T-helper 2 cell (primary cell): Measurements from ENCODE around the gene CNTN5.

ENCODE experiments used
- DNase-seq, 5 experiments: peaks; one replicate each; pipeline versions ENCODE4 v3.0.0 to v3.0.0-alpha.2; 2012 to 2022

Gene CNTN5

DNA sequence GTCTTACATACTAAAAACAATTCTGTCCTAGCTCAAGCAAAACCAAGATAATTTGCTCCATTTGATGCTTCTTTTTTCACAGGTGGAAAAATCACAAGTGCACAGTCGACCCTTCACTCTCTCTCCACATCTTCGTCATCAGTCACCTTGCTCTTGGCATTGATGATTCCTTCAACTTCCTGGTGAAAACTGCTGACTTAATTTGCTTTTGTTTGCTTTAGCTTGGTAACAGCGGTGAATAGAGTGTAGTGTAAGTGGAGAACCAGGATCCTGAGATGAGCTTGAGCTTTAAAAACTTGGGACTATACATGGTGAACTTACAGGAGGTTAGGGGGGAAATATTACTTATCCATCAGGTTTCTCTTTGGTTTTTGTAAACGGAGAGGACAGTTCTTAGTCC, 1335.3 kb downstream of the CNTN5 start:
- DNase-seq, result no peak

DNA sequence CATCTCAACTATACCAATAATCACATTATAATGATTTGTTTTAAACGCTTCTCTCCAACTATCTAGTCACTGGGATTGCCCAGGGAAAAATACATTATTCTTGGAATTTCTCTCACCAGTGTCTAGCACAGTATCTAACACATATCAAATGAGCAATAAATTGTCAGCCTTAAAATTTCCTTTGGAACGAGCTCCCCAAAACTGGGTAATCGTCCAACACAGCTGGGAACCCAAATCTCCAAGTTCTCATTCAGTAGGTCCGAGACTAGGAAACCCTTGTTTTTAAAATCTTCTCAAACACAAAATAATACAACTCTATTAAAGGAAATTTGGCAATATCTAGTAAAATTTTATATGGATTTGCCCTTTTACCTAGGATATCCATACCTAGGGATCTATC, 1338.5 kb downstream of the CNTN5 start:
- DNase-seq, result no peak

DNA sequence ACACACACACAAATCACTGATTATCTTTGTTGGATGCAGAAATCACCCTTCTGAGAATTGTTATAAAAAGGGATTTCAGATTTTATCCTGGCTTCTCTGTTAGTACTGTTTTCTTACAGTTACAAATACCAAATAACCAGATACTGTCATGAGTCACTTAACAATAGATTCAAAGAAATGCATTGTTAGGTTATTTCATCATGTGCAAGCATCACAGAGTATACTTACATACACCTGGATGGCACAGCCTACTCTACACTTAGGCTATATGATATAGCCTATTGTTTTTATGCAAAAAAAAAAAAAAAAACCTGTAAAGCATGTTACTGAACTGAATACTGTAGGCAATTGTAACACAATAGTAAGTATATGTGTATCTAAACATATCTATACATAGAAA, 1347.1 kb downstream of the CNTN5 start:
- DNase-seq, result no peak

DNA sequence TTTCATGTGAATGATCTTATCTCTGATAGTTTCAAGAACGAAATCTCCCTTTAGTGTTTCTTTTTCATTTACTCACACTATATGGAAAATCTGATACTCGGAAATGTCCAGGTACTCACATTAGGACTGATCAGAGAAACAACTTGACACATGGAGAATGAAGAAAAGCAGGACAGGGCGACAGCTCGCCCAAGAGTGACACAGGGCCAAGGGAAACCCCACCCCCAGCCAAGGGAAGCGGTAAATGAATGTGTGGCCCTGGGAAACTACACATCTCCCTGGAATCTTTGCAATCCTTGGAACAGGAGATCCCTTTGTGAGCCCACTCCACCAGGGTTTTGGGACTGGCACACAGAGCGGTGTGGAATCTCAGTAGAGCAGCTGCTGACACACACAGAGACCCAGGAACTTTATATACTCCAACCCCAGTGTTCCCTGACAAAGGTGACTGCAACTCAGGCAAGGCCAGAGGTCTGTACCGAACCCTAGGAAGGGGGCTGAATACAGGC, 1362.7 kb downstream of the CNTN5 start:
- DNase-seq, result no peak

DNA sequence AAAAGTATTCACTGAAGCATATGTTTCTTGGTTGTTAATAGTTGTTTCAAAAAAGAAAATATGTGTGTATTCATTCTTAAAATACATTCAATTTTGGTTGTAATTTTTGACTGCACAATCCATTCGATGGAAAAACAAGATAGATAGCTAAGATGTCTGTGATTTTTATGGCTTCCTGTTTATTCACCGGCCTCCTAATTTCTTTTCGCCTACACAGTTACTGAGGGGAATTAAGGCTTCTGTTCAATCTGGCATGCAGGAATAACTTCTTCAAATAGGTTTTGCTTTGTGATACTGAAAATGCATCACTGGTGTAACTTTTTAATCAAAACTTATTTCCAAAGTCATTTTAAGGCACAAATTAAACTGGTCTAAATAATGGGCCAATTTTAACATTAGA, 1375.5 kb downstream of the CNTN5 start:
- no peak for DNase-seq

DNA sequence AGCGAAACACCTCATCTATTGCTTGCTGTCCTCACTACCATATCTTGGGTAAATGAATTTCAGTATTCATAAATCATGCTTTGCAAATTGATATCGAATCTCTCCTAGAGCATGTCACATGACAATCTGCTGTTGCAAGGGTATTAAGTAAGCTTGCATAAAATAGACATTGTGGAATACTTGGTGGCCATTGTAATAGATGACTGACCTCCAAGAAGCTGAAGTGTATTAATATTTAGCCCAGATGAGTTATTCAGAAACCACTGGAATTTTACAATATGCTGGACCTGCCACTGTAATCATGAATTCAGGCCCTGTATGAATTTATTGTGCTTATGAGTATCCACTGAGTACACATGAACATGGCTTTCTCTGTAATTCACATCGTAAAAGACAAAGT, 1376.7 kb downstream of the CNTN5 start:
- DNase-seq, result no peak

DNA sequence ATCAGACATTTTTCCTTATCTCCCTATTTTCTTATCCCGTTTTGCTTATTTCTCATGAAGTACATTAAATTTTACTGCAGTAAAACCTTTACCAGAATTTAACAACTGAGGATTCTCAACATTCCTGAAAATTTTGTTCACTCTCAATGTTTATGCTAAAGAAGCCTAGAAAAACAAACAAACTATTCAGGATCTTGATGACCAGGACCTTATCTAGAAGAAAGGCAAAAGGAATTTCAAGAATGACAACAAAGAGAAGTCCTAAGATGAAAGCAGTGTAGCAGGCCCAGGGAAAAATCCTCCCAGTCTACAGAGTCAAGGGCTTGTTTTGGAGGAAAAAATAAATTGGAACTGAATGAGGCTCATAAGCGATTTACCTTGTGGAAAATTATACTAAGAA, 1383.1 kb downstream of the CNTN5 start:
- DNase-seq, result no peak

DNA sequence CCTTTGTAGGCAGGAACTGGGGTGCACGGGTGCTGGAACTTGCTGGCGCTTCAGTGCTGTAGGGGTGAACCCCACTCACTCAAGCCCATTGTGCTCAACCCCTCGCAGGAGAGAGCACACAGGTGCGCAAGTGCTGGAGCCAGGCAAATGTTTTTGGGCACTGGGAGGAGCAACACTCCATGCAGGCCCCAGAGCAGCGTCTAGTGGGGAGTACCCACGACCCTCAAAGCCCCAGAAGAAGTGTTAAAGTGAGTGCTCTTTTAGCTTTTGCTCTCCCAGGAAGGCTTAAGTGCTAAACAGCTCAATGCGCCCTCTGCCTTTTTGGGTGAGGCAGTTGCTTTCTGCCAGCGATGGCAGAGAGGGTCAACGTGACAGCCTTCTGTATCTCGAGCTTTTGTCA, 1384.2 kb downstream of the CNTN5 start:
- DNase-seq, result no peak
